ENCODE results near the gene UIMC1.

UIMC1 gene

GRCh38 chr5:176952531-176953193 is 53.9 kb downstream of the UIMC1 start:
- no peak for DNase-seq

GRCh38 chr5:176948458-176948857 is 58.1 kb downstream of the UIMC1 start:
- DNase-seq: no peak

GRCh38 chr5:176947847-176948246 is 58.7 kb downstream of the UIMC1 start:
- DNase-seq: no peak

- no peak for DNase-seq
Measured at GRCh38 chr5:176944268-176944667, 62.3 kb downstream of the UIMC1 start.

- no peak for DNase-seq
Measured at GRCh38 chr5:176943816-176944215, 62.8 kb downstream of the UIMC1 start.

- no peak for DNase-seq
Measured at GRCh38 chr5:176941951-176942350, 64.6 kb downstream of the UIMC1 start.

GRCh38 chr5:176938472-176938871 is 68.1 kb downstream of the UIMC1 start:
- no peak for DNase-seq

- DNase-seq: no peak
Measured at GRCh38 chr5:176935017-176935416, 71.6 kb downstream of the UIMC1 start.

- no peak for DNase-seq
Measured at GRCh38 chr5:176934309-176934930, 72.2 kb downstream of the UIMC1 start.

- DNase-seq: no peak
Measured at GRCh38 chr5:176929654-176930053, 76.9 kb downstream of the UIMC1 start.

- DNase-seq: no peak
Measured at GRCh38 chr5:176927562-176927961, 79.0 kb downstream of the UIMC1 start.

- DNase-seq: no peak
Measured at GRCh38 chr5:176922817-176923216, 83.8 kb downstream of the UIMC1 start.

- DNase-seq: no peak
Measured at GRCh38 chr5:176921714-176922113, 84.9 kb downstream of the UIMC1 start.

- no peak for DNase-seq
Measured at GRCh38 chr5:176918613-176919012, 88.0 kb downstream of the UIMC1 start.

GRCh38 chr5:176916337-176916736 is 90.2 kb downstream of the UIMC1 start:
- no peak for DNase-seq

- DNase-seq: no peak
Measured at GRCh38 chr5:176915906-176916305, 90.7 kb downstream of the UIMC1 start.

- DNase-seq: no peak
Measured at GRCh38 chr5:176912115-176912514, 94.5 kb downstream of the UIMC1 start.

GRCh38 chr5:176908675-176909368 is 97.8 kb downstream of the UIMC1 start:
- no peak for DNase-seq

GRCh38 chr5:176906796-176907195 is 99.8 kb downstream of the UIMC1 start:
- no peak for DNase-seq

- no peak for DNase-seq
Measured at GRCh38 chr5:176906126-176906525, 100.5 kb downstream of the UIMC1 start.

- no peak for DNase-seq
Measured at GRCh38 chr5:176904276-176904675, 102.3 kb downstream of the UIMC1 start.

- no peak for DNase-seq
Measured at GRCh38 chr5:176902911-176903664, 103.5 kb downstream of the UIMC1 start.

- no peak for DNase-seq
Measured at GRCh38 chr5:176902102-176902814, 104.3 kb downstream of the UIMC1 start.
